A549 treated with DMSO at 1 μM for 4 hours (cell line): ENCODE data around the gene CIITA. TPM values are rescaled to one million over a fixed set of nuclear protein-coding genes. Genes with fewer than 3 reads are reported as not detected.

ENCODE experiments used
- total RNA-seq: library from RNA; stranded (reverse); fragments of 200-300 nt; extraction: Qiagen RNA extraction; gene quantifications from 5 replicates; pipeline ENCODE4 v1.2.3, GENCODE V29; 2022; ENCODE audit warnings: low read depth

CIITA gene, protein sequence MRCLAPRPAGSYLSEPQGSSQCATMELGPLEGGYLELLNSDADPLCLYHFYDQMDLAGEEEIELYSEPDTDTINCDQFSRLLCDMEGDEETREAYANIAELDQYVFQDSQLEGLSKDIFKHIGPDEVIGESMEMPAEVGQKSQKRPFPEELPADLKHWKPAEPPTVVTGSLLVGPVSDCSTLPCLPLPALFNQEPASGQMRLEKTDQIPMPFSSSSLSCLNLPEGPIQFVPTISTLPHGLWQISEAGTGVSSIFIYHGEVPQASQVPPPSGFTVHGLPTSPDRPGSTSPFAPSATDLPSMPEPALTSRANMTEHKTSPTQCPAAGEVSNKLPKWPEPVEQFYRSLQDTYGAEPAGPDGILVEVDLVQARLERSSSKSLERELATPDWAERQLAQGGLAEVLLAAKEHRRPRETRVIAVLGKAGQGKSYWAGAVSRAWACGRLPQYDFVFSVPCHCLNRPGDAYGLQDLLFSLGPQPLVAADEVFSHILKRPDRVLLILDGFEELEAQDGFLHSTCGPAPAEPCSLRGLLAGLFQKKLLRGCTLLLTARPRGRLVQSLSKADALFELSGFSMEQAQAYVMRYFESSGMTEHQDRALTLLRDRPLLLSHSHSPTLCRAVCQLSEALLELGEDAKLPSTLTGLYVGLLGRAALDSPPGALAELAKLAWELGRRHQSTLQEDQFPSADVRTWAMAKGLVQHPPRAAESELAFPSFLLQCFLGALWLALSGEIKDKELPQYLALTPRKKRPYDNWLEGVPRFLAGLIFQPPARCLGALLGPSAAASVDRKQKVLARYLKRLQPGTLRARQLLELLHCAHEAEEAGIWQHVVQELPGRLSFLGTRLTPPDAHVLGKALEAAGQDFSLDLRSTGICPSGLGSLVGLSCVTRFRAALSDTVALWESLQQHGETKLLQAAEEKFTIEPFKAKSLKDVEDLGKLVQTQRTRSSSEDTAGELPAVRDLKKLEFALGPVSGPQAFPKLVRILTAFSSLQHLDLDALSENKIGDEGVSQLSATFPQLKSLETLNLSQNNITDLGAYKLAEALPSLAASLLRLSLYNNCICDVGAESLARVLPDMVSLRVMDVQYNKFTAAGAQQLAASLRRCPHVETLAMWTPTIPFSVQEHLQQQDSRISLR
- 0.05 to 0.14 TPM (median 0.11 TPM) in 4 of 5 replicates, not detected in the other for total RNA-seq

GRCh38 chr16:10876799-10877341 lies at the start of gene CIITA:
Gene CIITA, plus strand, starts transcription at chr16:10877202. Its CDS starts 129 bp downstream, at chr16:10877331.

DNA sequence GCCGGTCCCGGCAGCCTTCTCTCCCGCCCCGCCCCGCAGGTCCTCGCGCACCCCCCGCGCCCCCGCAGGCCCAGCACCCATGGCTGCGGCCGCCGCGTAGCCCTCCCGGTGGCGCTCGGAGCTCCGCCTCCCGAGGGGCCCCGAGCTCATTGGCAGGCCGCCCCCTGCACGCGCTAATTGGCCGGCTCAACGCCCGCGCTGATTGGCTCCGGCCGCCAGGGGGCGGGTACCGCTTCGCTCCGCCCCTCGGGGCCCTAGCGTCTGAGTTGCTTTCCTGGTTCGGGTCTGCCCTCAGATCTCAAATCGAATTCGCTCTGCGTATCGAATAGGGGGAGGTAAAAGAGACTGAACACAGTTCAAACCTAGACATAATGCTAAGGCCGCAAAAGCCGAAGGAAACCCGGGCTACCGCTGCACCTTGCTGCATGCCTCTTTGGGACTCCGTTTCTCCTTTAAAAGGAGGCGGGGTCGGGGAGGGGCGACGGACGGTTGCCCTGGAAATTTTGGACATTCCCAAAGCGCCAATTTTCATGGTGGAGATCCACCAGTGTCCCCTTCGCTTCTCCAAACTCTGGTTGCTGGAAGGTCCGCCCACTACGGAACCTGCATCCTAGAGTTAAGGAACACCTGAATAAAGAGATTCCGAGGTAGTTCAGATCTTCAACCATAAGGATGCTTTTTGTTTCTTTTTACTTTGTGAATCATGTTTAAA lies 65.5 kb downstream of the CIITA start, which contains the start of gene DEXI:
Gene DEXI (minus strand): TSS at position 117 of the 712 bp plus-strand sequence. CDS start 463 bp downstream, outside the sequence.

DNA sequence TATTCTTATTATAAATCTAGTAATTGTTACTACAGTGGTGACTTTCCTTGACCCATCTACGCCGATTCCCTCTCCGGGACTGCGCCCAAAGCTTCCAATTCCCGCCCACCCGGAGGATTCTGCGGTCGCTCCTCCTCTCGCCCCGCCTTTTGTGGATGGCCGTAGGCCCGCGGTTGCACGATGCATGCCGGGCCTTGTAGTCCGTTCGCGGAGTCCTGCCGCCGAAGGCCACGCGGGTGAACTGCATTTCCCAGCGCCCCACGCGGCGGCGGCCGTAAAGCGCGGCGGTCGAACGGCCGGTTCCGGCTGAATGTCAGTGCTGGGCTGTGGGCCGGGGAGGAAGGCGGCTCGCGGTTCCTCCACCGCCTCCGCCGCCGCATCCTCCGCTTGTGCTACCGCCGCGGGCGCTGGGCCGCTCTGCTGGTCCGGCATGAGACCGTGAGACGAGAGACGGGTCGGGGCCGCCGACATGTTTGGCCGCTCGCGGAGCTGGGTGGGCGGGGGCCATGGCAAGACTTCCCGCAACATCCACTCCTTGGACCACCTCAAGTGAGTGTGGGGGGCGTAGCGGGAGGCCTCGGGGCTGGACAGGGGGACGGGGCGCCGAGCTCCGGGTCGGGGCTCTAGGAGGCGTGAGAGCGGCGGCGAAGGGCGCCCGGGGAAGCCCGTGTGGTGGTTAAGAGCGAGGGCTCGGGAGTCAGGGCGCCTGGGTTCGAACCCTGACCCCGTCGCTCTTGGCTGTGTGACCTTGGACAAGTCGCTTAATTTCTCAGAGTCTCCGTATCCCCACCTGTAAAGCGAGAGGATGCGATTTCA lies 67.5 kb downstream of the CIITA start, which contains the start of gene CLEC16A:
Gene CLEC16A (plus strand): TSS at position 316 of the 816 bp plus-strand sequence. CDS start 154 bp downstream, at position 470.

Other genes starting within 250 kb of the CIITA start
- gene TEKT5, start 182.3 kb upstream of the CIITA start, total RNA-seq, result 0.09 to 0.19 TPM in 2 of 5 replicates, not detected in the others
- gene NUBP1, start 133.4 kb upstream of the CIITA start, total RNA-seq, result 42.7 to 53.8 TPM (median 44.4 TPM) in 5 replicates
- 0.02 to 0.09 TPM (median 0.04 TPM) in 4 of 5 replicates, not detected in the other for gene TVP23A, start 58.4 kb upstream of the CIITA start, total RNA-seq
- gene DEXI, start 65.3 kb downstream of the CIITA start, total RNA-seq, result 33.2 to 42.4 TPM (median 38.3 TPM) in 5 replicates
- 7.2 to 9.5 TPM (median 9.0 TPM) in 5 replicates for gene CLEC16A, start 67.4 kb downstream of the CIITA start, total RNA-seq